GM21717 (cell line): Measurements from ENCODE around the gene TIMP2.
A peak's percentile ranks its signal among the peaks of the same experiment; 100 is the strongest.

Experiments
- ATAC-seq: cut with Tn5 transposase; IDR thresholded peaks from one replicate; pipeline ENCODE4 v1.9.1; 2021; ENCODE audit warnings: mild to moderate bottlenecking, moderate library complexity; ENCODE audit not compliant: unreplicated experiment

The TIMP2 gene

DNA sequence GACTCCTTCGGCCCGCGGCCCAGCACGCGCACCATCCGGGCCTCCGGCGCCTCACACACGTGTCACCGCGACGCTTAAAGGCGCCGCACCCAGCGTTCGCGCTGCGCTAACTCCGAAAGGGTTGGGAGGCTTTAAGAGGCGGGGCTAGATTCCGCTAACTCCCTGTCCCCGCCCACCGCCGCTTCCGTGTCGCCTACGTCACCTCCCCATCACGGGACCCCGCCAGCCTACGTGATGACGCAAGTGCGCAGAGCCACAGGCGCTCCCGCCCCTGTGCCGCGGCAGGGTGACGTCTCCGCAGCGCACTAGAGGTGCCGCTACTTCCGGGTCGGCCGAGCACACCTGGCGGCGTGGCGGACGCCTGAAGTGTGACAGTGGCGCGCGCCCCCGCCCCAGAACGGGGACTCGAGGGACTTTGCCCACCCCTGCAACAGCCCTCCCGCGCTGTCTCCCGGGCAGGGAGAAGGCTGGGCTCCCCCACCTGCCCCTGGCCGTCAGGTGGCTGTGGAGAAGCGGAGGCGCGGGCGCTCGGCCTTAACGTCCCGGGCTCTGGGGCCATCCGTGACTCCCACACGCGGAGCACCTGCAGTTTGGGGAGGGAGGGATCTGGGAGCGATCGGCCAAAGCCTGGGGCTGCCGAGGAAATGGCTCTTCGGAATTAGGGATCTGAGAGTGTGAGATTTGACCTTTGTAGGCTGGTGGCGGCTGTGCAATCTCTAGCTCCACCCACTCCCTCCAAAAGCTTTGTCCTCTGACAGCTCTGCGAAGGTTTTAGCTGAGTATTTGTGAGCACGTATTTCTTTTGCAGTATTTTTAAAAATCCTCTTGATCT lies 84.2 kb downstream of the TIMP2 start, which contains the start of gene USP36:
USP36 (minus strand) TSS at position 35 of the 832 bp plus-strand sequence. CDS start 4,451 bp downstream, outside the sequence.
- ATAC-seq, result peak; percentile 85

DNA sequence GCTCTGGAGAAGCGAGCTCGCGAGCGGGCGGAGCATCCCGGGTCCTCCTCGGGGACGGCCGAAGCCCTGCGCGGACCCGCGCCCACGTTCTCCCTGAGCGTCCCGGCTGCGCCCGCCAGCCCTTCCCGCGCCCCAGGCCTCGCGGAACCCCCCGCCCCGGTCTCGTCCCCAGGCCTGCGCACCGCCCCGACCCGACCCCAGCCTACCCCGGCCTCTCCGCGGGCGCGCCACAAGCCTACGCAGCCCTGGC lies 84.7 kb downstream of the TIMP2 start:
- peak; percentile 19 for ATAC-seq

DNA sequence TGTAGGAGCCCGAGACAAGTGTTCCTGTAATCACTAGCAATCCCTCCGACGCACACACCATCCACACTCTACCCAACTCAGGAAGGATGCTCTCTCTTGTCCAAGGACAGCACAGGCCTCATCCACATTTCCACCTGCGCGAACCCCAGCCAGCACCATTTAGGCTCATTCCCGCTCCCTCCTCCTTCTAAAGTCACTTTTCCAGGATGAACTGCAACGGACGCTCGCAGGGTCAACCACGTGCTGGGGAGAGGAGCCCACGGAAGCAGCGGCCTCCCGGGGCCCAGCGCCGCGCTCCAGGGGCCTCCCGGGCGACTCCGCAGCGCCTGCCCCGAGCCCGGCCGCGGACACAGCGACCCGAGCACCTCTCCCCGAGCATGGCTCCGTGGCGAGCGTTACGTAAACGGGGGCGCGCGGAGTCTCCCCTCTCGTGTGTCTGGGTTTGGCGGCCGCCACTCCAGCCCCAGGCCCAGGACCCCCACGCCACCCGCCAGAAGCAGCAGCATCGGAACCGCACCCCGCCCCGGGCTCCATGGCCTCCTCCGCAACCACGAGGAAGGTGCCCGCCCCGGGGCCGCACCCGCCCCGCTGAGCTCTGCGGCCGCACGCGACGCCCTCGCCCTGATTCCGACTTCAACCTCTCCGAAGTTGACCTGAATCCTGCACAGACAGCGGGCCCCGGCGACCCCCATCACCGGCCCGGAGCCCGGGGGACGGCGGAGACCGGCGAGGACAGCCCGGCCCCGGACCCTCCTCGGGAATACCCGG lies 85.2 kb downstream of the TIMP2 start:
- ATAC-seq, result peak; percentile 22

DNA sequence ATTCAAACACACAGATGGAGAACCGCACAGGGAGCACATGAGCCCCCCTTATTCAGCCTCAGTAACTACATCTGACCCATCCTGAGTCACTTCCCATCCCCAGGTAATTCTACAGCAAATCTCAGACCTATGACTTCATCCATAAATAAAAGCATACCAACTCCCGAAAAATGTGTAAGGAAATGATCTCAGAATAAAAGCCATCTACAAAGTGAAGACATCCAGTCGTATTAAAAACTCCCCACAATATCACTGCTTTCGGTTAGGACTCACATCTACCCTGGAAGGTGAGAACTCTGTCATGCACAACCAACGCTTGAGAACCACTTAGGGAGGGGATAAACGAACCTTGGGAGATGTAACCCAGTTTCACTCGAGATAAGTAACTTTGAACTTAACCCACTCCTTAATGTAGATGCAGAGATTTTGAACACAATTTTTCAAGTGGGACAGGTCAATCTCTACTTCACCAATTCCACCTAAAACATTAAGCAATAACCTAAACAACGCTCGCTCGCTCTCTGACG lies 85.9 kb downstream of the TIMP2 start:
- ATAC-seq, result no peak

DNA sequence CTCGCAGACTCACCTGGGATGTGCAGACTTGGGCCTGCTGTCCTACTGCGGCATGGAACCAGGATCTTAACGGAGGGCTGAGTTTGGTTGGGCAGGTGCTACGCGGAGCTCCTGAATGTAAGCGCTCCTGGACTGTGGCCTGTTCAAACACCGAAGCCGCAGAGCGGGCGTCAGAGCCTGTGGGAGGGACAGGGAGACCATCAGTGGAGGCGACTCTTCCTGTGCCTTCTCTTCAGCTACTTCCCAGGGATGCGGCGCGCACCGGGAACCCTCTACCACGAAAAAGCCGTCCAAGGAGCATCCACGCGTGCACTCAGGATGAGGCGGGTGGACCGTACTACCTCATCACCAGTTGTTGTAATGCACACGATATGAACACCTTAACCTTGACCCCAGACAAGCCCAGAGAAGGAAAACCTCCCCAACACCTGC lies 86.6 kb downstream of the TIMP2 start:
- ATAC-seq, result no peak

DNA sequence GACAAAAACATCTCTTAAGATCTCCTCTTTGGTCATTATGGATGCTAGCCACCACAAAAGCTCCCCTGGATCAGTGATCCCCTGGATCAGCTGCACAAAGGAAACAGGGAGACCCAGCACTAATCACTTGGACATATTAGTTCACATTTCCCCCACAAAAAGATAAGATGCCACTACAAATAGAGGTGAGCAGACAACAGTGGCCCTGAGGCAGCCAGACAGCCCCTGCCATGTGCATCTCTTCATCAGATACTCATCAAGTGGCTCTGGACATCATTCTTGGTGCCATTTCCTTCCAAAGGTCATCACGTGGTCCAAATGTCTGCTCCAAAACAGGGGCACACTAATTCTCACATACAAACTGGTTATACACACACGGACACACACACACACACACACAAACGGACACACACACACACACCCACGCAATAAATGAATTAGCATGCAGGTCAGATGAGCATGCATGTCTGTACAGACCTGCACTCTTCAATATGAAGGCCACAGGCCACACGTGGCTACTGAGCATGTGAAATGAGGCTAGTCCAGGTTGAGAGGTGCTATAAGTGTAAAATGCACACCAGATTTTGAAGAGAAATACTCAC lies 88.7 kb downstream of the TIMP2 start:
- no peak for ATAC-seq

DNA sequence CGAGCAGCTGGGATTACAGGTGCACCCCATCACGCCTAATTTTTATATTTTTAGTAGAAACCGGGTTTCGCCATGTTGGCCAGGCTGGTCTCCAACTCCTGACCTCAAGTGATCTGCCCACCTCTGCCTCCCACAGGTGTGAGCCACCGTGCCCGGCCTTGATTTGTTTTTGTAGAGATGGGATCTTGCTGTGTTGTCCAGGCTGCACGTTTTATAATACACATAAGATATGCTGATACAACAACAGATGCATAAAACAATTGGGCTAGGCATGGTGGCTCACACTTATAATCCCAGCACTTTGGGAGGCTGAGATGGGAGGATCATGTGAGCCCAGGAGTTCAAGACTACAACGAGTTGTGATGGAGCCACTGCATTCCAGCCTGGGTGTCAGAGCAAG lies 90.6 kb downstream of the TIMP2 start:
- ATAC-seq, result no peak

DNA sequence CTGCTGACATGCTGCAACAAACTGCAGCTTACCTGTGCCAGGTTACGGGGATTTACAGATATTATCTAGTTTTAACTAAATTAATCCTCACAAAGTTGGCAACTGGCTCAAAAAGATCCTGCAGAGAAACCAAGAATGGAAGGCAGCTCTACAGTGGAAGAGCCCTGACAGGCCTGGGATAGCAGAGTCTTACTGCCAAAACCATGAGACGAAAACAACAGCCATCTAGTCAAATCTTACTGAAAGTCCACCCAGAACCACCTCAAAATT lies 92.7 kb downstream of the TIMP2 start:
- ATAC-seq, result no peak

DNA sequence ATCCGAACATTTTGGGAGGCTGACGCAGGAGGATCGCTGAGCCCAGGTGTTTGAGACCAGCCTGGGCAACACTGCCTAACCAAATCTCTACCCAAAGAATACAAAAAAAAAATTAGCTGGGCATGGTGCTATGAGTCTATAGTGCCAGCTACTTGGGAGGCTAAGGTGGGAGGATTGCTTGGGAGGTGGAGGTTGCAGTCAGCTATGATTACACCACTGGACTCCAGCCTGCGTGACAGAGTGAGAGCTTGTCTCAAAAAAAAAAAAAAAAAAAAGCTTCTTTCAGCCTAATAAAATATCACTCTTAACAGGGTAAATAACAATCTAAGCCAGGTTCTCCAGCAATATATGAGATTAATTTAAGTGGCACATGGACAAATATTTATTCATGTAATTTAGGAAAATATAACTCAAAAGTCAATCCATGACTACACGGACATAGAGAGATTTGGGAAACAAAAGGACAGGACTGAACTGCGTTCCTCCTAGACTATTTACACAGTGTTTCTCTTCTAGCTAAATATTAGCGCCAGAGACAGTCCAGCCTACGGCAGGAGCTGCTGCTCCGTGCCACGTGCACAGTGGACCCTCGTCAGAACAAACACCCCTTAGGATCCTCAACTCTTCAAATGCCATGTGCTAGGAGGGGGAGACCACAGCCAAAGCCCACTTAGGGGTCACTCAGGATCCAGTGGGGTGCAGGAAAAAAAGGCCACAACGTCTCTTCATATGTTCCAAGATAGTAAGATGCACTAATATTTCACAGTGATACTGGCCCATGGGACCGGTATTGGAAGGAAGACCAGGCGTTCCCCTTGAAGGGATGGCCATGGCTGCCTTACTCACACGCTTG lies 93.3 kb downstream of the TIMP2 start:
- no peak for ATAC-seq

DNA sequence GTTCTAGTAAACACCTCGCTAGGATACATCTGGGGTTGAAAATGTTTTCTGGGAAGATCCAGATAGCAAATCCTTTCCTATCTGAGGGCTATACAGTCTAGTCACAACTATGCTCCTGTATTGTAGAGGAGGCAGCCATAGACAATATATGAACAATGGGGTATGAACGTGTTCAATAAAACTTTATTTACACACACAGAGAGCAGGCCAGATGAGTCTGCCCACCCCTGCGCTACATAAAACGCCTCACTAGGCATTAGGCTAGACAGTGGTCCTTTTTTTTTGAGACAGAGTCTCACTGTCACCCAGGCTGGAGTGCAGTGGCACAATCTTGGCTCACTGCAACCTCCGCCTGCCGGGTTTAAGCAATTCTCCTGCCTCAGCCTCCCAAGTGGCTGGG lies 95.7 kb downstream of the TIMP2 start:
- no peak for ATAC-seq

DNA sequence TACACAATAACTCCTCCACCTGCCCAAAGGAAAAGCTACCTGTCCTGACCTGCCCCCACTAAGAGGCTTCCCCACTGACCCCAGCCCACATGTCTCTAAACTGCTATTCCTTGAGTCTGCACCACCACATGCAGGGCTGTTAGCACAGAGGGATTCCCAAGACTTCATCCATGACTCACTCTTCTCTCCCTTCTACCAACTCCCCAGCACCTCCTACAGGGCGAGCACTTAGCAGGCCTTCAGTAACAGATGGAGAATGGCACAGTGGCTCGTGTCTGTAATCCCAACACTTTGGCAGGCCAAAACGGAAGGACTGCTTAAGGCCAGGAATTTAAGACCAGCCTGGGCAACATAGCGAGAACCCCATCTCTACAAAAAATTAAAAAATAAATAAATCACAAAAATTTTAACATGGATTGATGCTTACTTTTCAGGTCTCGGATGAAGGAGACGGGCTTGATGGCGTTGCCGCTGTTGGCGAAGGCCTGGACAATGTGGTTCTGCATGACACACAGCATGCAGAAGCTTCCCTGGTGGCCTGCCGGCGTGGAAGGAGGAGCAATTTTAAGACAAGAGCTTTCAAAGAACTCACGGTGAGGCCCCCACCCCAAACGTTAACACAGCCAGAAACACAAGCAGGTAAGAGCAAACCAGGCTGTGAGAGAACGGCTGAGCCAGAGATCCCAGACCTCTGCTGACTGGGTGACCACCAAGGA lies 96.6 kb downstream of the TIMP2 start:
- no peak for ATAC-seq

DNA sequence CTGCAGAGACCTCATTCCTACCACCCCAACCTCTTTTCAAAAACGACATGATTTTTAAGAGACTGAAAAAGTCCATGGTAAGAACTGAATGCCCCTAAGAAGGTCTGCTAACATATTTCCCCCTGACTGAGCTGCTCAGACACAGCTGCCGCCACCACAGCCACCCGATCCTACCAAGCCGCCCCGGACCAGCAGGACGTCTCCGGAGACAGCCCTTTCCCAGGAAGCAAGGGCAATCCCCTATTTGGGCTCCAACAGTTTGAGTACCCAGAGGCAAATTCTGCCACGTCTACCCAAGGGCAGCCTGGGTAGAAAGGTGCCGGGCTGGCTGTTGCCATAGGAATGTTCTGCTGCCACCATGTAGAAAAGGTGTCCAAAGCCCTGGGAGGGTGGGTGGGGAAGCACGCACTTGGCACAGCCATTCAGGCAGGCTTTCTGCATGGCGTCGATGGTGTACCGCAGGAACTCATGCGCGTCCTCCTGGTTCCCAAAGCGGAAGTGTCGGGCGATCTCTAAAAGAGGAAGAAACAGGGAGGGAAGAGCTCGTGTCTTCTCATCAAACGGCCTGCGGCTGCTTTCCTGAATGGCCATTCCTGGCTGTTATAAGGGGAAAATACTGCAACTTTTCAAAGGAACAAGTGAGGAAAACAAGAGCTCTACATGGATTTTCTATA lies 98.2 kb downstream of the TIMP2 start:
- ATAC-seq, result no peak

DNA sequence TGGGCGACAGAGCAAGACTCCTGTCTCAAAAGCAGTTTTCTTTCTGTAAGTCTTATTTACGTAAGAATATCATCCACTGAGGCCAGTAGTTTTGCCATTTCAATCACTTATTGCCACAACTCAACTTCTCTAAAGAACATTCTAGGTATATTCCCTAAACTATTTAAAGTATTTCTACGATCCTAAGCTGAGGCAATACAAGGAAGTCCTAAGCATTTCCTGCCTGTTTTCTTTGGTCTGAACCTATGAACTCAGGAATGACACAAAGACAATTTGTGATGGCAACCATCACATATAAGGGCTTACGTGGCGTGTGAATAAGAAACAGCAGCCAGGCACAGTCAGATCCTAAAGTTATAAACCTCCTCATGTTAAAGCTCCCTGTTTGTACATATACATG lies 98.8 kb downstream of the TIMP2 start:
- no peak for ATAC-seq

DNA sequence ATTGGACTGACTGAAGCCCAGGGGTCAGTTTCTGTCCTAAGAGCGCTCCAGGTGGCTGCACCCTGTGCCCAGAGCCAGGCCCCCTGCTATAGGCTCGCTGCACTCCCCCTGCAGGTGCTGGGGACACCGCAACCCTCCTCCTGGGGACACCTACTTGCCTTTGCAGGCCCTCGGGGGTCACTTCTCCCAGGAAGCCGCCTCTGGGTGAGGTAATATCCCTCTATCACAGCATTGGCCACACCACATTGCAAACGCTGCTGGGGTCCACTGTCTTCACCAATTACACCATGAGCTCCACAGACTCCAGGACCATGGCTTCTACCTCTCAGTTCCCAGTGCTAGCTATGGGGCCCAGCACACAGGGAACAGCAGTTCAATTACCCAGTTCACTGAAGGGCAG lies 99.5 kb downstream of the TIMP2 start:
- no peak for ATAC-seq

DNA sequence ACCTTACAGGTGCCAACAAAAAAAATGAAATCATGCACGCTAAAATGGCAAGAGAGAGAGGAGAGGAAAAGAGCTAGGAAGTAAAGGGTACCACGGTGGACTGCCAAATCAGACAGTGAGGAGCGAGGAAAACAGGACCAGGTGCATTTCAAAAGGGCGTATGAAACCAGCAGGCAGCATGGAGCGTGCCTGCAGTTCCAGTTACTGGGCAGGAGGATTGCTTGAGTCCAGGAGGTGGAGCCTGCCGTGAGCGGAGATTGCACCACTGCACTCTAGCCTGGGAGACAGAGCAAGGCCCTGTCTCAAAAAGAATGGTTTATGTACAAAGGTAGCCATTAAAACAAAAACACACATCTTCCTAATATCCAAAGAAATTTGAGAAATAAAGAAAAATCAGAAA lies 100.9 kb downstream of the TIMP2 start:
- no peak for ATAC-seq

DNA sequence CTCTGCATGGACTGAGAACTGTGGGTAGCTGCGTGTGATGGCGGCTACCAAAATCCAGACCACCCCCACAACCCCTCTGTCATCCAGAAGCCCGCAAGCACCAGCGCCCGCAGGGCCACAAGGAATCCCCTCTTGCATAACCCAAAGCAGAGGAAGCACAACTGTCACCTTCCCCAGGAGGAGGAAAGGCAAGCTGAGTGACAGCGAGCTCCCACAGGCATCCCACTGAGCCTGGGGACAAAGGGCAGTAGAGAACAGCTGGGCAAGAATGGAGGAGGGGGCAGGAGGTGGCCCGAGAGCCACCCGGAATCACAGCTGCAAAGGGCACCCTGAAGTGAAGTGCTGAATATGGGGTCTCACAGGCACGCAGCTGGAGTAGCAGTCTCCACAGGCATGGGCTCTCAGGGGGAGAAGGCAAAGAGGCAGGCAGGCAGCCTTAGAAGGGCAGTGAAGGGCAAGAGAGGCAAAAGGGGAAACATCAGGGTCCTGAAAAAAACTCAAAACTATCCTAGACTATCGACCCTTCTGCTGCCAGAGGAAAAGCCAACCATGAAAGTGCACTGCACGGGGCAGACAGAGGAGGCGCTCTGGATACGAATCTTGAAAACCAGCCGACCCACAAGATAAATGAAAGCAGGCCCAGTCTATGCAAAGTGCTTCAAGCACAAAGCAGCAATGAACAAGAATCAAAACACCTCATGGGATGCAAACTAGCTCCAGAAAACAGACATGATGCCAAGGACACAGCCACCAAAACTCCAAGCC lies 101.7 kb downstream of the TIMP2 start:
- no peak for ATAC-seq

DNA sequence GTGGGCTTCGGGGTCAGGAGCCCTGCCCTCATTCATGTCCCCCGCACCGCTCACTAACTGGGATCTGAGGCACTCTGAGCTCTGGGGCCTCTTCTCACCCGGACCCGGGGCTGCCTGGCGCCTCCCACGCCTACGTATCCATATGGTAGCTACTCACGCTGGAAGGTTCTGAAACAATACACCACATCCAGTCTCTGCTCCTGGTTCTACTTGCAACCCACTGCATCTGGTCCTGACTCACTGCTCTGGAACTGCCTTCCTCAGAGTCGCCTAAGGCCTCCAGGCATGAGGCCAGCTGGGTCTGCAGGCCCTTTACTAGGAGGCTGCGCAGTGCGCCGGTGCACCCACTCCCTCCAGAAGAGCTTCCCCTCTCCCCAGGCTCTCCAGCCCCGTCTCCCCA lies 102.6 kb downstream of the TIMP2 start:
- ATAC-seq, result no peak

DNA sequence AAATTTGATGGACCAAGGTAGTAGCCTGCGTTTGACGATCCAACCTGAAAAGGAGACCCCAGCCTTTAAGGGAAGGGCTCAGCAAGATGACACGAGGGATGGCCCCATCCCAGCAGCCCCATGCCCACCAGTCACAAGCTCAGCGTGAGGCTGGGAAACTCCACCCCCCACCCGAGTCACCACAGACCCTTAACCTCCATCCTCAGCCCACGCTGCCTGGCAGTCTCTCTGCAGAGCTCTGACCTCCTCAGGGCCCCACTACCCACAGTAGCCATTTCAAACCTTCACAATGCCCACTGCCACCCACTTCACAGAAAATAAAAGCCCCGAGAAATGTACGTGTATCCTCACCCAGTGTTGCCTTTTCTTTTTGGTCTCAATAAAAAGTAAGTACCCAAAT lies 103.2 kb downstream of the TIMP2 start:
- no peak for ATAC-seq

DNA sequence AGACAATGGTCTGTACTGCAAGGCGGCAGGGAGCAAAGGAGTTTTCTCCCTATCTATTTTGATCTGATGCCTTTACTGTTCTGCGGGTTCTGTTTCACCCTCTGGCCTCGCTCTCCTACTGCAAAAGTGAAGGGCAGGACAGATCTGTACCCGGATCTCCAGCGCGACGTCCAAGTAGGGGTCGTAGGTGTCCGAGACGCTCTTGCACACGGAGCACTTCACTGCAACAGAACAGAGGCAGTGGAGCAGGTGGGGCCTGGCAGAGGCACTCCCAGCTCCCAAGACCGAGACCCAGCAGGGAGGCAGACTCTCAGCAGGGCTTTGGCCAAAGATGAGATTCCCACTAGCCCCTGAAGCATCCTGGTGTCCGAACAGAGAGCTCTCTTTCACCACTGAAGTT lies 104.3 kb downstream of the TIMP2 start:
- ATAC-seq, result no peak
